OCI-LY1 (cell line): ENCODE data around the gene FGF3.

Experiments used
- H2AFZ ChIP-seq: fragments of 200-600 bp; sonication (generic), shearing (Covaris generic); 2 replicates; pipeline ENCODE4 v1.6.0; 2014; ENCODE audit warnings: antibody characterized with exemption, mild to moderate bottlenecking, low read length
- H3F3A ChIP-seq: fragments of 200-600 bp; sonication (generic), shearing (Covaris generic); 2 replicates; pipeline ENCODE4 v1.6.0; 2014; ENCODE audit warnings: mild to moderate bottlenecking, antibody characterized with exemption, low read length, moderate library complexity; ENCODE audit not compliant: insufficient read depth
- H3K27ac ChIP-seq: fragments of 200-600 bp; sonication (generic); 2 replicates; pipeline ENCODE4 v1.5.1; 2014; ENCODE audit warnings: low read length, mixed run types, mild to moderate bottlenecking, low read depth; ENCODE audit not compliant: poor library complexity, severe bottlenecking
- H3K27me3 ChIP-seq: fragments of 200-600 bp; sonication (generic); 2 replicates; pipeline ENCODE4 v1.6.0; 2014; ENCODE audit warnings: antibody characterized with exemption, mild to moderate bottlenecking, low read length, moderate library complexity; ENCODE audit not compliant: insufficient read depth
- H3K36me3 ChIP-seq: fragments of 200-600 bp; sonication (generic); 2 replicates; pipeline ENCODE4 v1.6.1; 2014; ENCODE audit warnings: mild to moderate bottlenecking, antibody characterized with exemption, low read length, moderate library complexity, mixed read lengths; ENCODE audit not compliant: insufficient read depth
- H3K4me1 ChIP-seq: fragments of 200-600 bp; sonication (generic); 2 replicates; pipeline ENCODE4 v1.5.1; 2014; ENCODE audit warnings: mild to moderate bottlenecking, low read length, moderate library complexity; ENCODE audit not compliant: insufficient read depth, severe bottlenecking
- H3K4me2 ChIP-seq: fragments of 200-600 bp; sonication (generic), shearing (Covaris generic); 2 replicates; pipeline ENCODE4 v1.6.1; 2014; ENCODE audit warnings: low read length
- H3K4me3 ChIP-seq: fragments of 200-600 bp; sonication (generic); 2 replicates; pipeline ENCODE4 v1.5.1; 2014; ENCODE audit warnings: low read length, low read depth, mild to moderate bottlenecking, mixed read lengths; ENCODE audit not compliant: poor library complexity, severe bottlenecking
- H3K79me2 ChIP-seq: fragments of 200-600 bp; shearing (Covaris generic); 2 replicates; pipeline ENCODE4 v1.6.1; 2016; ENCODE audit warnings: mixed run types, low read length, mixed read lengths; ENCODE audit not compliant: insufficient read depth
- H3K9ac ChIP-seq: fragments of 200-600 bp; sonication (generic), shearing (Covaris generic); 2 replicates; pipeline ENCODE4 v1.6.1; 2014; ENCODE audit warnings: mild to moderate bottlenecking, low read length, mixed read lengths
- H3K9me2 ChIP-seq: fragments of 200-600 bp; sonication (generic), shearing (Covaris generic); 2 replicates; pipeline ENCODE4 v1.6.1; 2014; ENCODE audit warnings: low read depth, mild to moderate bottlenecking, low read length, mixed read lengths
- H3K9me3 ChIP-seq: fragments of 200-600 bp; shearing (Covaris generic); 2 replicates; pipeline ENCODE4 v1.6.1; 2014; ENCODE audit warnings: low read length, mixed read lengths
- H4K20me1 ChIP-seq: fragments of 200-600 bp; sonication (generic), shearing (Covaris generic); 2 replicates; pipeline ENCODE4 v1.6.0; 2016; ENCODE audit warnings: mild to moderate bottlenecking, low read length; ENCODE audit not compliant: insufficient read depth
- EZH2 ChIP-seq: fragments of 200-600 bp; sonication (generic), shearing (Covaris generic); IDR thresholded peaks from 2 replicates; pipeline ENCODE4 v1.8.0; 2017; ENCODE audit warnings: borderline replicate concordance, mixed run types, mild to moderate bottlenecking, antibody characterized with exemption, low read length, moderate library complexity, mixed read lengths
- TF ChIP-seq, protein P1 (sequence below): fragments of 200-600 bp; sonication (generic), shearing (Covaris generic); IDR thresholded peaks from 2 replicates; pipeline ENCODE4 v1.5.1; 2017; ENCODE audit warnings: mild to moderate bottlenecking, antibody characterized with exemption, low read length, moderate library complexity, mixed read lengths

Gene FGF3

DNA sequence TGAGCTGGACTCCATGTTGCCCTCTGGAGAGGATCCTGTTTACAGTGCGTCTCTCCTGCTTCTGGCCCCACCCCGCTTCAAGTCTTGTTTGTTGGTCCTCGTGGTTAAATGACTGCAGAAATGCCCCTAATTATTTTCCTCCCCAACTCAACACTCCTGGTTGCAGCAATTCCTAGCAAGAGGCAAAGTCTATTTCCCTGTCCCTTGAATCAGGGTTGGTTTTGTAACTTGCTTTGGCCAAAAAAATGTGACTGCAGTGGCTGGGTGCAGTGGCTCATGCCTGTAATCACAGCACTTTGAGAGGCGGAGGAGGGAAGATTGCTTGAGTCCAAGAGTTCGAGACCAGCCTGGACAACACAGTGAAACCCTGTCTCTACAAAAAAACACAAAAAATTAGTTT, 41.0 kb upstream of the FGF3 start:
- Histone ChIP-seq H2AFZ (no peak overlapping the region), H4K20me1 (no peaks in the 10 kb centered on the region), H3K4me1 (no peaks in the 10 kb centered on the region), H3K9me2 (no peaks in the 10 kb centered on the region), H3F3A (no peaks in the 10 kb centered on the region), H3K79me2 (no peaks in the 10 kb centered on the region), H3K4me3 (no peak overlapping the region), H3K36me3 (no peaks in the 10 kb centered on the region), H3K4me2 (no peak overlapping the region), H3K9me3 (no peaks in the 10 kb centered on the region), H3K27ac (no peak overlapping the region), H3K27me3 (no peaks in the 10 kb centered on the region), H3K9ac (no peak overlapping the region)
- TF ChIP-seq EZH2: no peak
- TF ChIP-seq, protein P1, sequence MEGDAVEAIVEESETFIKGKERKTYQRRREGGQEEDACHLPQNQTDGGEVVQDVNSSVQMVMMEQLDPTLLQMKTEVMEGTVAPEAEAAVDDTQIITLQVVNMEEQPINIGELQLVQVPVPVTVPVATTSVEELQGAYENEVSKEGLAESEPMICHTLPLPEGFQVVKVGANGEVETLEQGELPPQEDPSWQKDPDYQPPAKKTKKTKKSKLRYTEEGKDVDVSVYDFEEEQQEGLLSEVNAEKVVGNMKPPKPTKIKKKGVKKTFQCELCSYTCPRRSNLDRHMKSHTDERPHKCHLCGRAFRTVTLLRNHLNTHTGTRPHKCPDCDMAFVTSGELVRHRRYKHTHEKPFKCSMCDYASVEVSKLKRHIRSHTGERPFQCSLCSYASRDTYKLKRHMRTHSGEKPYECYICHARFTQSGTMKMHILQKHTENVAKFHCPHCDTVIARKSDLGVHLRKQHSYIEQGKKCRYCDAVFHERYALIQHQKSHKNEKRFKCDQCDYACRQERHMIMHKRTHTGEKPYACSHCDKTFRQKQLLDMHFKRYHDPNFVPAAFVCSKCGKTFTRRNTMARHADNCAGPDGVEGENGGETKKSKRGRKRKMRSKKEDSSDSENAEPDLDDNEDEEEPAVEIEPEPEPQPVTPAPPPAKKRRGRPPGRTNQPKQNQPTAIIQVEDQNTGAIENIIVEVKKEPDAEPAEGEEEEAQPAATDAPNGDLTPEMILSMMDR: no peak

DNA sequence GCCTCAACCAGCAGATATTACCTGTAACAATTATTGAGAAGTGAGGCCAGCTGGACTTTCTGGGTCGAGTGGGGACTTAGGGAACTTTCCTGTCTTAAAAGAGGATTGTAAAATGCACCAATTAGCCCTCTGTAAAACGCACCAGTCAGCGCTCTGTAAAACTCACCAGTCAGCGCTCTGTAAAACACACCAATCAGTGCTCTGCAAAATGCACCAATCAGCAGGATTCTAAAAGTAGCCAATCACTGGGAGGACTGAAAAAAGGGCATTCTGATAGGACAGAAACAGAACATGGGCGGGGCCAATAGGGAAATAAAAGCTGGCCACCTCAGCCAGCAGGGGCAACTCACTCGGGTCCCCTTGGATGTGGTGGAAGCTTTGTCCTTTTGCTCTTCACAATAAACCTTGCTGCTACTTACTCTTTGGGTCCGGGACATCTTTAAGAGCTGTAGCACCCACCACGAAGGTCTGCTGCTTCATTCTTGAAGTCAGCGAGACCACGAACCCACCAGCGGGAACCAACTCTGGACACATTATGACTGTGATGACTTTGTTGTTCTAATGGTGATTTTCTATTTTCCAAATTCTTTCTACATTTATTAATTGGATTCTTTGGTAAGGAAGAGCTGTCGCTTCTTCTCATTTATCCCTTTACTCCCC, 40.2 kb upstream of the FGF3 start:
- Histone ChIP-seq H3K9ac (no peak overlapping the region), H3K27me3 (no peaks in the 10 kb centered on the region), H3K9me3 (no peaks in the 10 kb centered on the region), H3K4me1 (no peaks in the 10 kb centered on the region), H3K36me3 (no peaks in the 10 kb centered on the region), H3K79me2 (no peaks in the 10 kb centered on the region), H2AFZ (no peak overlapping the region), H3K4me3 (no peak overlapping the region), H3K4me2 (no peak overlapping the region), H4K20me1 (no peaks in the 10 kb centered on the region), H3F3A (no peaks in the 10 kb centered on the region), H3K27ac (no peak overlapping the region), H3K9me2 (no peaks in the 10 kb centered on the region)
- no peak for TF ChIP-seq EZH2
- TF ChIP-seq, protein P1: no peak

DNA sequence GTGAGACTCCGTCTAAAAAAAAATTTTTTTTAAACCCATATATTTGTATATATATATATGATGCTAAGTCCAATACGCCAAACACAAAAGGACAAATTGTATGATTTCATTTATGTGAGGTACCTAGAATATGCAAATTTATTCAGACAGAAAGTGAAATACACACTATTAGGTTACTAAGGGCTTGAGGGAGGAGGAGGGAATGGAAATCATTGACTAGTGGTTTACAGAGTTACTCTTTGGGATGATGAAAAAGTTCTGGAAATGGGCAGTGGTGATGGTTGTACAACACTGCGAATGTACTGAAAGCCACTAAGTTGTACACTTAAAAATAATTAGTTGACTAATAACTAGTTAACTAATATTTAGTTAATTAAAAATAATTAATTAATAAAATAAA, 36.2 kb upstream of the FGF3 start:
- no peak overlapping the region for H3K27ac ChIP-seq
- no peak overlapping the region for H2AFZ ChIP-seq
- H3K9ac ChIP-seq: no peak overlapping the region
- TF ChIP-seq, protein P1: no peak
- TF ChIP-seq EZH2: no peak
- no peaks in the 10 kb centered on the region for H3K9me3 ChIP-seq
- H3K9me2 ChIP-seq: no peaks in the 10 kb centered on the region
- H3K27me3 ChIP-seq: no peaks in the 10 kb centered on the region
- no peaks in the 10 kb centered on the region for H3K36me3 ChIP-seq
- H3K4me1 ChIP-seq: no peaks in the 10 kb centered on the region
- H3F3A ChIP-seq: no peaks in the 10 kb centered on the region
- H3K4me3 ChIP-seq: no peak overlapping the region
- H3K79me2 ChIP-seq: no peaks in the 10 kb centered on the region
- no peaks in the 10 kb centered on the region for H4K20me1 ChIP-seq
- no peak overlapping the region for H3K4me2 ChIP-seq
